Esophagus muscularis mucosa (tissue), 4 donors: ENCODE measurements around the gene ZNF646.

Source experiments
- CTCF ChIP-seq, 3 experiments: fragments of 200-600 bp in 2 of 3; fragments of 450-650 bp in 1 of 3; sonication (generic) in 2 of 3; IDR thresholded peaks; one replicate each; pipeline ENCODE4 v1.5.1; 2017 to 2019; ENCODE audit warnings: antibody characterized with exemption in 3 of 3, mild to moderate bottlenecking in 2 of 3, moderate library complexity in 1 of 3
- EP300 ChIP-seq: sonication (generic); formaldehyde crosslinking; IDR thresholded peaks from one replicate; pipeline ENCODE4 v1.6.1; 2017; ENCODE audit warnings: antibody characterized with exemption
- POLR2A ChIP-seq: fragments of 450-650 bp; IDR thresholded peaks from one replicate; pipeline ENCODE4 v1.6.1; 2017; ENCODE audit warnings: antibody characterized with exemption, moderate library complexity, mild to moderate bottlenecking, low read depth
- POLR2AphosphoS5 ChIP-seq, 2 donors: sonication (generic); formaldehyde crosslinking; IDR thresholded peaks; one replicate each; pipeline ENCODE4 v1.6.1; 2017; ENCODE audit warnings: antibody characterized with exemption in 2 of 2

- TF ChIP-seq CTCF (IDR thresholded peaks at IDR 0.05) (no peak), POLR2A (no peak), EP300 (no peak), POLR2AphosphoS5 (IDR thresholded peaks at IDR 0.05) (no peak)
Observed at GRCh38 chr16:31128711-31129567, 54.7 kb downstream of the ZNF646 start.
